Embryonic facial prominence (tissue), 1 donor: ENCODE measurements around the gene DSG2.

Experiments
- DNase-seq: peaks from one replicate; pipeline ENCODE4 v3.0.0-alpha.2; 2016; ENCODE audit errors: extremely low spot score

The DSG2 gene

DNA sequence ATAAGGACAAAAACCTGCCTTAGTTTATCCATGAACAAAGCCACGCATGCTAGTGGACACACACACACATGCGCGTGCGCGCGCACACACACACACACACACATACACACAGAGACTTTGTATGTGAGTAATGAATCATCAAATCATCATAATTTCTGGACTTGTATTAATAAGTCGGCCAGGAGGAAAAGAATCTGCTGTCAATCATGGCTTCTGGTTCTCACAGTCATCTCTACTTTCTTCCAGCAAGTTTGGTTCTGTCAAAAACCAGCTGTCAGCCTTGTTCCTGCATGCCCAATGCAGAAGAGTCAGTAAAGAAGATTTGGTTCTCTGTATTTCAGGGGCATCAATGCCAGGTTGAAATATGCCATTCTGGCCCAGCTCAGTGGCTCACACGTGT, 92.6 kb downstream of the DSG2 start:
- no peak for DNase-seq

- no peak for DNase-seq
Measured at GRCh38 chr18:31591113-31591512, 93.1 kb downstream of the DSG2 start.

DNA sequence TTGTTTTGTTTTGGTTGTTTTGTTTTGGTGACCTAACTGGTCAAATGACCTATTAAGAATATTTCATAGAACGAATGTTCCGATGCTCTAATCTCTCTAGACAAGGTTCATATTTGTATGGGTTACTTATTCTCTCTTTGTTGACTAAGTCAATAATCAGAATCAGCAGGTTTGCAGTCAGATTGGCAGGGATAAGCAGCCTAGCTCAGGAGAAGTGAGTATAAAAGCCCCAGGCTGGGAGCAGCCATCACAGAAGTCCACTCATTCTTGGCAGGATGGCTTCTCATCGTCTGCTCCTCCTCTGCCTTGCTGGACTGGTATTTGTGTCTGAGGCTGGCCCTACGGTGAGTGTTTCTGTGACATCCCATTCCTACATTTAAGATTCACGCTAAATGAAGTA, 93.7 kb downstream of the DSG2 start, which contains the start of gene TTR:
TSS of gene TTR (plus strand) at position 250 of the 400 bp plus-strand sequence. CDS start at position 276, 26 bp downstream.
- no peak for DNase-seq

- no peak for DNase-seq
Measured at GRCh38 chr18:31592506-31593157, 94.7 kb downstream of the DSG2 start.

DNA sequence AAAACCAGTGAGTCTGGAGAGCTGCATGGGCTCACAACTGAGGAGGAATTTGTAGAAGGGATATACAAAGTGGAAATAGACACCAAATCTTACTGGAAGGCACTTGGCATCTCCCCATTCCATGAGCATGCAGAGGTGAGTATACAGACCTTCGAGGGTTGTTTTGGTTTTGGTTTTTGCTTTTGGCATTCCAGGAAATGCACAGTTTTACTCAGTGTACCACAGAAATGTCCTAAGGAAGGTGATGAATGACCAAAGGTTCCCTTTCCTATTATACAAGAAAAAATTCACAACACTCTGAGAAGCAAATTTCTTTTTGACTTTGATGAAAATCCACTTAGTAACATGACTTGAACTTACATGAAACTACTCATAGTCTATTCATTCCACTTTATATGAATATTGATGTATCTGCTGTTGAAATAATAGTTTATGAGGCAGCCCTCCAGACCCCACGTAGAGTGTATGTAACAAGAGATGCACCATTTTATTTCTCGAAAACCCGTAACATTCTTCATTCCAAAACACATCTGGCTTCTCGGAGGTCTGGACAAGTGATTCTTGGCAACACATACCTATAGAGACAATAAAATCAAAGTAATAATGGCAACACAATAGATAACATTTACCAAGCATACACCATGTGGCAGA, 97.3 kb downstream of the DSG2 start:
- DNase-seq, result no peak

- DNase-seq, result peak; percentile 52
Measured at GRCh38 chr18:31596081-31596872, 98.3 kb downstream of the DSG2 start.

- no peak for DNase-seq
Measured at GRCh38 chr18:31598021-31598805, 100.2 kb downstream of the DSG2 start.
